DMS53 treated with DMSO at 0.1 percent for 48 hours (cell line): ENCODE results near the gene ASRGL1.
A peak's percentile ranks its signal among the peaks of the same experiment; 100 is the strongest.

ENCODE experiments used
- DNase-seq: peaks from one replicate; lab custom pipeline; 2025; ENCODE audit not compliant: unreplicated experiment; lab: John Stamatoyannopoulos, UW

Gene ASRGL1

DNA sequence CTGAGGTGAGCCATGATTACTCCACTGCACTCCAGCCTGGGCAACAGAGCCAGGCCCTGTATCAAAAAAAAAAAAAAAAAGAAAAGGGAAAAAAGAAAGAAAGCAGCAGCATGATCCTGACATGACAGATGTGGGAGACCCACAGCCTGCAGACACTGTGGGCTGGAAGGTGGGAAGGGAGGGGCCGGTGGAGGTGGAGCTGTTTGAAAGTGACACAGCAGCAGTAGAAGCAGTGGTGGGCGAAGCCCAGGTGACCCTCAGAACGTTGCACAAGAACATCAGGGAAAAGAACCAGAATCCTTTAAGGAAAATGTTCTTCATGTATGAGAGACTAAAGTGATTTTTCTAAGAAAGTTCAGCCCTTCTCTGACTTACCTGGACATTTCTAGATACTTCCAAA is 55.3 kb downstream of the ASRGL1 start:
- no peak for DNase-seq

DNA sequence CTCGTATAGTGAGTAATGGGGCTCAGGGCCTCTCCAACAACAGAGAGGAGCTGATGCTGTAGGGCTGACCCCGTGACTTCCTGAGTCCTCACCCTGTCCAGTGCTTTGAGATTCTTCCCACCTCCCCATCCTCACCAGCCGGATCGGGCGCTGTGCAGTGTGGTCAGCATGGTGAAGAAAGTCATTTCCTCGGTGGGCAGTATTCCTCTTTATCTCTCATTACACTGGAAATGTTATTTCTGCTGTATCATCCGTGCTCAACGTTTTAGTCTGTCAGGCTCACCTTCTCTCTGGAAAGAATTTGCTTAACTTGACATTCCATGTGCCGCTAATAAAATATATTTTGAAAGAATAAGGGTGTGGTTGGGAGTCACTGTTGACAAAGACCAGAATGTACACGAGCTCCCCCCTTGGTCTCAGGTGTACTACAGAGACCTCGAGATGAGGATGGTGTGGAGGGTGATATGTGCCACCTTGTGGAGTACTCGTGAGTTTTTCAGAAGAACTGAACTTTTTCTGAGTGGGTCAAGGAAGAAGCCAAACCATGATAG is 55.9 kb downstream of the ASRGL1 start:
- DNase-seq = no peak

GRCh38 chr11:62393735-62394134 is 56.5 kb downstream of the ASRGL1 start:
- DNase-seq = no peak

GRCh38 chr11:62394825-62395538 is 57.7 kb downstream of the ASRGL1 start:
- DNase-seq = peak; percentile 85

DNA sequence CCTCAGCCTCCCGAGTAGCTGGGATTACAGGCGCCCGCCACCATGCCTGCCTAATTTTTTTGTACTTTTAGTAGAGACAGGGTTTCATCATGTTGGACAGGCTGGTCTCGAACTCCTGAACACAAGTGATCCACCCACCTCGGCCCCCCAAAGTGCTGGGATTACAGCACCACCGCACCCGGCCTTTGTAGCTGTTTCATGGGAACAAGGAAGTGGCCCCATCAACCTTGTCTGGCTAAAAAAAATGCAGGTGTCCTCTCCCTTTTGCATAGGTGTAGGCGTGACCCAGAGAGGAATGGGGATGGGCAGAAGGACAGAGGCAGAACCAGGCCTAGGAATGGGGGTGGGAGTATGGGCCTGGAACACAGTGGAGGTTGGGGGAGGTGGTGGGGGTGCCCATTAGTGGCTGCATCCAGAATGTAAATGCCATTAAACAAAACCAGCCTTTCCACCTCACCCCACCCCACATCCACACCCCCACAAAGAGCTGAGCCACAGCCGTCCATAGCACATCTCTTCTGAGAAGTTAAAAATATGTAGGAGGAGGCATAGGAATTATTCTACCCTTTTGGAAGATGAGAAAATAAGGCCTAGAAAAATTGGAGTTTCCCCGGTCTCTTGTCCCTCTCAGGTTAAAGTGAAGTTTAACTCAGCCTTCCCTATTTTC is 58.8 kb downstream of the ASRGL1 start:
- no peak for DNase-seq

- DNase-seq = no peak
These were observed 61.1 kb downstream of the ASRGL1 start for GRCh38 chr11:62398011-62398994.

DNA sequence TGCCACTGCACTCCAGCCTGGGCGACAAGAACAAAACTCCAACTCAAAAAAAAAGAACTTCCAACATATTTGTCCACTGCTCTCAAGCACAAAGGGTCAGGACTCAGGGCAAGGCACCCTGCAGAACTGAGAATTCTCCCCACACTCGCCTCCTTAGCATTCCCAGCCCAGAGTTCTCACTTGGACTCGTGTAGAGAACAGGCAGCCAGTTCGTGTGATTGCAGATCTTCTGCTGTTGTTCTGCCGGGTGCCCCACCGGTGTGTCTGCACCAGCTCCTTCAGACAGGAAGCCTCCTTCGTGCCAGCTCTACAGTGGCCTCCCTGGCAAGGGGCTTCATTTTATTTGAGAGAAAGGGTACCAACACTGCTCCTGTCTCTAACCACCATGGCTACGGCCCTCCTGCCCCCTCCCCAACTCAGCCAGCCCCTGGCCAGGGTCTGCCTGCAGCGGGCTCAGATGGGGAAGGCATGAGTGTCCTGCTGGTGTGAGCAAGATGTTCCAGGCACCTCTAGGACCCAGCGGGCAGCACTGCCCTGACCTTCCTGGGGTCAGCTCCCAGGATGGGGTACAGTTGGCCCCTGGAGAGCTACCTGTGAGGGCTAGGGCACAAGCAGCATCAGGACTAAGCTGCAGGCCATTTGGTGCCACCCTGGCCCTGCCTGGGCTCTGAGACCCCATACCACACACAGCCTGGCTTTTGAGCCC is 62.1 kb downstream of the ASRGL1 start:
- no peak for DNase-seq

DNA sequence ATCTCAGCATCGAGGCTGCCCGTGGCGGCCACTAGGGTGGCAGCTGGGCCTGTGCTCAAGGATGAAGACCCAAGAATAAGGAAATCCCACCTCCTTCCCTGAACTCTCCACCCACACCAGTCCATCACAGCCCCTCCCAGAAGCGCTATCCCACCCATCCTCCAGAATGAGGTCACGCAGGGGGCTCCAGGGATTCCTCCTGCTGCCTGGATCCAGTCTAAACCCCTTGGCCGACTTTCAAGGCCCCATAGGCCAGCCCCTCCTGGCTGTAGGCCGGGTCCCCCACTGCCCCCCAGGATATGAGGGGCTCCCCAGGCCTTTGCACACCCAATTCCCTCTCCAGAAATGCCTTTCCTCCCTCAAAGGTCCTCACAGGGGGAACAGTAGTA is 62.6 kb downstream of the ASRGL1 start:
- no peak for DNase-seq

DNA sequence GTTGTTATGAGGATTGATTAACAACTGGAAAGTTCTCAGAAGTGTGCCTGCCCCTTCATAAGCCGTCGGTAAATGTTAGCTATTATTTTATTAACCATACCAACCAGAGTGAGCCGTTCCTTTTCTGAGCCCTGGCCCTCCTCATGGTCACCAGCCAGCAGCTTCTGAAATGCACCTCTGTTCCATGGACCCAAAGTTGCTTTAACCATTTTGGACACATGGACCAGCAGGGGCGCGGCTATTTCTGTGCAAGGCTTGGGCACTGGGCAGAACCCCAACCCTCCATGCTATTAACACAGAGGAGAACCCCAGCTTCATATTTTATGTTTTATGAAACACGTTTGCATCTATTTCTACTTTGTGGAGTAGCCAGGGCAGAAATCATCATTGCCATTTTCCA is 63.0 kb downstream of the ASRGL1 start:
- no peak for DNase-seq

DNA sequence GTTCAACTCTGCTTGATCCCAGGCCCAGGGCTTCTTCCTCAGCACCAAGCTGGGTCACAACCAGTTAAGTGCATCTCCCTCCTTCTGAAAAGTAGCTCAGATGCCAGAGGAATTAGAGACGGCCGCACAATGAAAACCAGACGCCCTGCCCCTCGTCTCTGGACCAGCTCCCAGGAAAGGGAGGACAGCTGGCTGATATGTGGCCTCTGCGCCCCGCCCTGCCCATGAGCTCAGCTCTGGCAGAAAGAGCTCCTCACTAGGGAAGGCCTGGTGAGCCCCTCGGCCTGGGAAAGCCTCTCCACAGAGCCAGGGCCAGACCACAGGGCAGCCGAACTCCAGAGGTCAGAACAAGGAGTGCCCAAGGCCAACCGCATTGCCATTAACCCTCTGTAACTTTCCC is 63.5 kb downstream of the ASRGL1 start:
- DNase-seq = no peak

- DNase-seq = no peak
These were observed 64.1 kb downstream of the ASRGL1 start for GRCh38 chr11:62401356-62401755.

DNA sequence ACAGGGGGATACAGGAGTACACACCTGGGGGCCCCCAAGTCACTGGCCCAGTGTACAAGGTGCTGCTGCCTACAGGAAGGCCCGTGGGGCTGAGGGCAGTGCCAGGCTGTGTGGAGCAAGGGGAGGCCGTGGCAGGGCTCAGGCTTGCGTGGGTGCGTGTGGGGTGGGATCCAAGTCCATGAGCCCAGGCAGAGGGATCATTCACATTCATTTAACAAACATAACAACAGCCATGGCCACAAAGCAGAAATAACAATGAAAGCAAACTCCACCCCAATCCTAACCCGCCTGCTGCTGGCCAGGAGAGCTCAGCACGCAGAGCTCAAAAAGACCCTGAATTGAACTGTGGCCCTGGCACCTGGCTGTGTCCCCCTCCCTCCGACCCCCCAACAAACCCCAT is 64.6 kb downstream of the ASRGL1 start:
- no peak for DNase-seq

GRCh38 chr11:62402226-62402959 is 65.1 kb downstream of the ASRGL1 start:
- no peak for DNase-seq

GRCh38 chr11:62402960-62403730 is 65.9 kb downstream of the ASRGL1 start:
- no peak for DNase-seq

GRCh38 chr11:62404435-62404834 is 67.2 kb downstream of the ASRGL1 start:
- no peak for DNase-seq

- no peak for DNase-seq
These were observed 67.7 kb downstream of the ASRGL1 start for GRCh38 chr11:62404901-62405300.

- no peak for DNase-seq
These were observed 68.8 kb downstream of the ASRGL1 start for GRCh38 chr11:62406034-62406433.

- no peak for DNase-seq
These were observed 72.6 kb downstream of the ASRGL1 start for GRCh38 chr11:62409831-62410230.

GRCh38 chr11:62410972-62411371 is 73.7 kb downstream of the ASRGL1 start:
- no peak for DNase-seq
